Neural progenitor cell (in vitro differentiated cells): ENCODE measurements around the gene LBR.

Source experiments
- EZH2 ChIP-seq: fragments of 200-600 bp; sonication (generic); IDR thresholded peaks from 2 replicates; pipeline ENCODE4 v1.6.1; 2017; ENCODE audit warnings: antibody characterized with exemption, mild to moderate bottlenecking, moderate library complexity
- EZH2phosphoT487 ChIP-seq: fragments of 200-600 bp; sonication (generic); IDR thresholded peaks from 2 replicates; pipeline ENCODE4 v1.6.1; 2017; ENCODE audit warnings: antibody characterized with exemption
- TF ChIP-seq, protein P1 (sequence below): fragments of 200-600 bp; sonication (generic); IDR thresholded peaks from 2 replicates; pipeline ENCODE4 v1.5.1; 2017; ENCODE audit warnings: antibody characterized with exemption, mild to moderate bottlenecking

- TF ChIP-seq, protein P1, sequence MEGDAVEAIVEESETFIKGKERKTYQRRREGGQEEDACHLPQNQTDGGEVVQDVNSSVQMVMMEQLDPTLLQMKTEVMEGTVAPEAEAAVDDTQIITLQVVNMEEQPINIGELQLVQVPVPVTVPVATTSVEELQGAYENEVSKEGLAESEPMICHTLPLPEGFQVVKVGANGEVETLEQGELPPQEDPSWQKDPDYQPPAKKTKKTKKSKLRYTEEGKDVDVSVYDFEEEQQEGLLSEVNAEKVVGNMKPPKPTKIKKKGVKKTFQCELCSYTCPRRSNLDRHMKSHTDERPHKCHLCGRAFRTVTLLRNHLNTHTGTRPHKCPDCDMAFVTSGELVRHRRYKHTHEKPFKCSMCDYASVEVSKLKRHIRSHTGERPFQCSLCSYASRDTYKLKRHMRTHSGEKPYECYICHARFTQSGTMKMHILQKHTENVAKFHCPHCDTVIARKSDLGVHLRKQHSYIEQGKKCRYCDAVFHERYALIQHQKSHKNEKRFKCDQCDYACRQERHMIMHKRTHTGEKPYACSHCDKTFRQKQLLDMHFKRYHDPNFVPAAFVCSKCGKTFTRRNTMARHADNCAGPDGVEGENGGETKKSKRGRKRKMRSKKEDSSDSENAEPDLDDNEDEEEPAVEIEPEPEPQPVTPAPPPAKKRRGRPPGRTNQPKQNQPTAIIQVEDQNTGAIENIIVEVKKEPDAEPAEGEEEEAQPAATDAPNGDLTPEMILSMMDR, result no peak
- TF ChIP-seq EZH2phosphoT487 (no peak), EZH2 (no peak)
Observed at GRCh38 chr1:225445639-225446594, 18.1 kb upstream of the LBR start.
